GM18909 (cell line): ENCODE measurements around the gene PODN.

Source experiments
- ATAC-seq: cut with Tn5 transposase; IDR thresholded peaks from one replicate; pipeline ENCODE4 v1.9.1; 2021; ENCODE audit warnings: mild to moderate bottlenecking; ENCODE audit not compliant: unreplicated experiment, poor library complexity

PODN gene

DNA sequence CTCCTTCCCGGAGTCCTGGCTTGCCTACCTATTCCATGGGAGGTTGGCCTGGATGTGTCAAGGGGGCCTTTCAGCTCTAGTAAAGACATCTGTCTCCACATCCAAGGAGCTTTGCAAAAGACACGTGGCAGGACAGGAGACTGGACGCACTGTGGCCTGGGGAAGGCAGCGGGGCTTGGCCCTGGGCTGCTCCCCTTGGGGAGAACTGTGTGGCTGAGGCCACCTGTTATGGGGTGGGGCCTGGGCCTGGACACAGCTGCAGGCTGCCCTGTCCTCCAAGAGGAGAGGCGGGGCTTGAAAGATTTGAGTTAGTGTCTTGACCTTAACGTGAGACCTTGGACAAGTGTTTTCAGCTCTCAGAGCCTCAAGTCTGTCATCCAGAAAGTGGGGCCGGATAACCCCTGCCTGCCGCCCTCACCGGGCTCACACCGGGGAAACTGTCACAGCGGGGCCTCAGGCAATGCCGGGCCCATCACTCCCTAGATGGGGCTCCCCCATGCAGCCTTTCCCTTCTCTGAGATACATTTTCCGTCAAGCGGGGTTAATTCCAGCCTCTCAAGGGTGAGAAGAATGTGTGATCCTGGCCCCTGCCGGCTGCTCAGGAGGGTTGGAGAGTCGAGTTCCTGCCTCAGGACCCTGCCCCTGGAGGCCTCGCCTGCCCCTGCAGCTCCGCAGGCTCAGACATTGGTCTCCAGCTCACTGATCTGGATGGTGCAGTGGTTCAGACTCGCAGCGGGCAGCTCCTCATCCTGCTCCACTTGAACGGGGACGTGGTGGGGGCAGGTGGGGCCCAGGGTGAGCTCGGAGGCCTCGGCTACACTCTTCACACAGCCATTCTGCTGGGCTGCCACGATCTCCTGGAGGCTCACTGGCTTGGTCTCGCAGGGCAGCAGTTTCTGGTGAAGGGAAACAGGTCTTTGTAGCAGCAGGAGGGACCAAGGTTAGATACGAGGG is 25.6 kb downstream of the PODN start:
- ATAC-seq, result no peak

- ATAC-seq, result no peak
Observed at GRCh38 chr1:53088616-53089300, 26.7 kb downstream of the PODN start.

GRCh38 chr1:53089478-53090226 is 27.6 kb downstream of the PODN start:
- no peak for ATAC-seq

GRCh38 chr1:53090227-53091147 is 28.5 kb downstream of the PODN start:
- ATAC-seq, result no peak

- no peak for ATAC-seq
Observed at GRCh38 chr1:53091841-53092645, 30.0 kb downstream of the PODN start.

GRCh38 chr1:53092659-53093450 is 30.8 kb downstream of the PODN start:
- no peak for ATAC-seq

GRCh38 chr1:53093451-53093754 is 31.4 kb downstream of the PODN start:
- no peak for ATAC-seq

DNA sequence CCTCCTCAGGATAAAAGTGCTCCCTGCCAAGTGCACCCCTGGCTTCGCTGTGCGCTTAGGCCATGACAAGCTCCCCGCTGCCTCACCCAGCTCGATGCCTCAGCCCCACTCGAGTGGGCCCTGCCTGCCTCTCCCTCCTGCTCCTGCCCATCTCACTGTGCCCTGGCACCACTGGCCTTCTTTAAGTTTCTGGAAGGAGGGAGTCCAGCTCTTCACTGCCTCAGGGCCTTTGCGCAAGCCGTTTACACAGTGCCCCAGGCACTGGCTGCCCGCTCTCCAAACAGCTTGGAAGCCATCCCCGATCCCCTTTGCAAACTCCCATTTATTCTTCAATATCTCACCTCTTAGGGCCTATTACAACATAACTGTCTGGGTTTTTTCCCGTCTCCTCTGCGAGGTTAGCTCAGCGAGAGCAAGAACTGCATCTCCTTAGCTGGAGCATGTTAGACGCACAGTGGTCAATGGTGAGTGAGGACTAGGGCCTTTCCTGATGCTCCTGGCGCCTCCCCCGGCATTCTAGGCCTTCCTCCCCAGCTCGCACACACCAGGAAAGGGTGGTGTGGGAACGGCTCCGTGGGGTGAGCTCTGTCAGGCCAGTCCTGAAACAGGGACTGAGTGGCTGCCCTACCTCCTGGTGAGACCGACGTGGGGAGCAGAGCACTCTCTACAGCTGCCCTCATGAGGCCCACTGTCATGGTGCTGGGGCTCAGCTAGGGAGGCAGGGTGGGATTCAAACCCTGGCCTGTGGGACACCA is 31.9 kb downstream of the PODN start:
- no peak for ATAC-seq

DNA sequence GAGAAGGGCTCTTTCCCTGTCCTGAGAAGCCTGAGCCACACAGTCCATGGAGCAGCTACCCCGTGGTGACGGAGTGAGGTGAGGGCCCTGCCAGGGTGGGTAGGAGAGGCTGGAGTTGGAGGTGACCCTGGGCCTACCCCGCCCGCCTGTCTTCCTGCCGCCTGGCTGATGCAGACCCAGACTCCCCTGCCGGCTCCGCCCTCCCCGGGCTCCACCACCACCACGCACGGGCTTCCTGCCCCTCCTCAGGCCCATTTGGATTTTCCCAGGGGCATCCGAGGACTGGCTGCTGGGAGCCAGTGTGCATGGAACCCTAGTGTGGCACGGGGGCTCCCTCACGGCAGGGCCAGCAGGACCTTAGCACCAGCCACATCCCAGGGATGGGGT is 32.5 kb downstream of the PODN start:
- no peak for ATAC-seq

DNA sequence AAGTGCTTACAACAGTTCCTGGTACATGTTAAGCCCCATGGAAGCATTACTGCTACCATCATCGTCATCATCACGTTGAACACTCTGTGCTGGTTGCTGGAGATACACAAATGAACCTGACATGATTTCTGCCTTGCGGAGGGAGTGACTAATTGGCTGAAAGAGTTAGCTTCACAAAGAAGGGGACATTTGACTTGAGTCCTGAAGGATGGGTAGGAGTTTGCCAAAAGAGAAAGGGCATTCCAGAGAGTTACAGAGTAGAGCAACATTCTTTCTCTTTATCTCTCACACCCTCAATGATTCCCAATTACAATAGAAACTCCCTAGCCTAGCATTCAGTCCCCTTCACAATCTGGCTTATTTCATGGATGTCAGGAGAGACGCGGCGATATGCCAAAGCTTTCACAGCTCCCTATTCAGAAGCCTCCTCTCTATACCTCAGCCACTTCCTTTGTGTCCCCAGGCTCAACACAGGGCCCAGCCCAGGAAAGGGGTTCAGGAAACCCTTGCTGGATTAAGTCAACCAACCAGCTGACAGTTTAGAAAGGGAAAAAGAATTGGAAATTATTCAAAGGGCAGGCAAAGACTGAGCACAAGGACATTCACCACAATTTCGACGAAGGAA is 42.4 kb downstream of the PODN start:
- ATAC-seq, result no peak

- ATAC-seq, result no peak
Observed at GRCh38 chr1:53107090-53107489, 45.1 kb downstream of the PODN start.

- no peak for ATAC-seq
Observed at GRCh38 chr1:53107570-53108322, 45.7 kb downstream of the PODN start.

GRCh38 chr1:53108646-53109580 is 46.9 kb downstream of the PODN start:
- ATAC-seq, result no peak

DNA sequence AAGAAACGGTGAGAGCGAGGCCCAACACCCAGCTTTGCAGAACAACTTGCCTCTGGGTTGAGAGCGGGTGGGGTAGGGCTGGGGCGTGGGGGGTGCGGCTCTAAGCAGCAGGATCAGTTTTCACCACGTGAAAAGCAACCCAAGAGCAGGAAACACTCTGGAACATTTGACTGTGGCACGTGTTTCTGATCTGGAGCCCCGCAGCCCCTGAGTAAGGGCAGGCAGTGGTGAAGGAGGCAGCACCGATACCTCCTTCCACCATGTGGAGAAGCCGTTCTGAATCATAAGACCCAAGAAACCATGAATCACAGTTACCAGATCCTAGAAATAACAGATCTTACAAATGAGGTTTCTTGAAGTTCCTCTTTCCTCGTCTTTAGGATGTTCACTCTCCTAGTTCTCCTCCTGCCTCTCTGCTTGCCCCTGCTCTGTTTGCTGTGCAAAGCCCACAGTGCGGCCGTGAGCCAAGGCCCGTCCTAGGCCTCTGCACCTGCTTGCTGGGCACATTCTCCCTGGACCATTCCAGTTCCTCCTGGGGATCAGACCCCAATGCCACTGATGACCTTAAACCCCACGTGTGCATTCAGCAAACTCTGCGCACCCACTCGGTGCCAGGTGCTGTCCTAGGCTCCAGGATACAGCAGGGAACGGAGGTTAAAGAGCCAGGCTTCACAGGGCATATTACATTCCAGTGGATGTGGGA is 48.5 kb downstream of the PODN start:
- ATAC-seq, result no peak

DNA sequence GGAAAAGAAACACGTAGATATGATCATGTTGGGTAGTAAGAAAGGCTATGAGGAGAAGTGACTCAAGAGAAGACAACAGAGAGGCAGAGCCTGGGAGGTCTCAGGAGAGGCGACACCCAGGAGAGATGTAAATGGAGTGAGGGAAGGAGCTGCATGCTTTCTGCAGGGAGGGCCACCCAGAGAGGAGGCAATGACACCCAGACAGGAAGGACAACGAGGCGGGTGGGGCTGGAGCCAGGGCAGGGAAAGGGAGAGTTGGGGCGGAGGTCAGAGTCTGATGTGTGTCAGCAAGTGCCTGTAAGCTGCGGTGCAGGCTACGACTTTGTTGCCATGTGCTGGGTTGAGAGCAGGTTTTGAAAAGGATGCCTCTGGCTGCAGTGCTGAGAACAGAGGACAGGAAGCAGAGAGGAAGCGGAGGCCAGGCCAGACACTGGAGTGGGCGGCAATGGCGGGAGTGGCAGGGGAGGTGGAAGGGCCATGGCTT is 49.1 kb downstream of the PODN start:
- ATAC-seq, result no peak
